Ascending aorta (tissue), 2 donors: ENCODE measurements around the gene TMEM92. TPM values are rescaled to one million over a fixed set of nuclear protein-coding genes. Genes with fewer than 3 reads are reported as not detected.

Experiments used
- DNase-seq, 2 donors: peaks; one replicate each; pipeline ENCODE4 v3.0.0-alpha.2; 2019; ENCODE audit warnings: low spot score in 2 of 2
- H3K27ac ChIP-seq, 2 donors: fragments of 200-600 bp; sonication (generic); one replicate each; pipeline ENCODE4 v1.5.1; 2016 to 2017; ENCODE audit warnings: mild to moderate bottlenecking in 1 of 2
- H3K27me3 ChIP-seq: fragments of 200-600 bp; sonication (generic); one replicate; pipeline ENCODE4 v1.5.1; 2017
- H3K36me3 ChIP-seq, 2 donors: fragments of 200-600 bp; sonication (generic); one replicate each; pipeline ENCODE4 v1.5.1; 2016
- H3K4me1 ChIP-seq, 2 donors: fragments of 200-600 bp; sonication (generic); one replicate each; pipeline ENCODE4 v1.5.1; 2016 to 2017; ENCODE audit warnings: mild to moderate bottlenecking in 1 of 2
- H3K4me3 ChIP-seq, 2 donors: fragments of 200-600 bp; sonication (generic); one replicate each; pipeline ENCODE4 v1.5.1; 2016 to 2017; ENCODE audit warnings: mild to moderate bottlenecking in 1 of 2
- H3K9me3 ChIP-seq, 2 donors: fragments of 200-600 bp; sonication (generic); one replicate each; pipeline ENCODE4 v1.5.1; 2016
- intact Hi-C: fragments of 100-400 bp; cut with DNase I; formaldehyde crosslinking; loops from one replicate; pipeline ENCODE4 v1.15.1; 2023
- total RNA-seq: library from RNA; depleted of rRNA; stranded (reverse); fragments of >200 nt; gene quantifications from one replicate; pipeline ENCODE4 v1.1.0, GENCODE V29; 2016
- TF ChIP-seq, protein P1 (sequence below), 3 experiments: fragments of 200-600 bp in 2 of 3; fragments of 450-650 bp in 1 of 3; sonication (generic) in 2 of 3; IDR thresholded peaks; one replicate each; pipeline ENCODE4 v1.5.1; 2016 to 2019; ENCODE audit warnings: antibody characterized with exemption in 3 of 3, mild to moderate bottlenecking in 1 of 3, moderate library complexity in 1 of 3

Gene TMEM92
- total RNA-seq, 1 donor from 2014 or later: not detected

- Histone ChIP-seq H3K4me3 (no peak overlapping the region), H3K27me3 (no peaks in the 10 kb centered on the region), H3K36me3 (no peaks in the 10 kb centered on the region), H3K27ac (peak overlapping the region; percentile 18 to 35), H3K9me3 (no peaks in the 10 kb centered on the region), H3K4me1 (peaks cover 36 to 49% of the 10 kb centered on the region in 2 donors)
- TF ChIP-seq, protein P1, sequence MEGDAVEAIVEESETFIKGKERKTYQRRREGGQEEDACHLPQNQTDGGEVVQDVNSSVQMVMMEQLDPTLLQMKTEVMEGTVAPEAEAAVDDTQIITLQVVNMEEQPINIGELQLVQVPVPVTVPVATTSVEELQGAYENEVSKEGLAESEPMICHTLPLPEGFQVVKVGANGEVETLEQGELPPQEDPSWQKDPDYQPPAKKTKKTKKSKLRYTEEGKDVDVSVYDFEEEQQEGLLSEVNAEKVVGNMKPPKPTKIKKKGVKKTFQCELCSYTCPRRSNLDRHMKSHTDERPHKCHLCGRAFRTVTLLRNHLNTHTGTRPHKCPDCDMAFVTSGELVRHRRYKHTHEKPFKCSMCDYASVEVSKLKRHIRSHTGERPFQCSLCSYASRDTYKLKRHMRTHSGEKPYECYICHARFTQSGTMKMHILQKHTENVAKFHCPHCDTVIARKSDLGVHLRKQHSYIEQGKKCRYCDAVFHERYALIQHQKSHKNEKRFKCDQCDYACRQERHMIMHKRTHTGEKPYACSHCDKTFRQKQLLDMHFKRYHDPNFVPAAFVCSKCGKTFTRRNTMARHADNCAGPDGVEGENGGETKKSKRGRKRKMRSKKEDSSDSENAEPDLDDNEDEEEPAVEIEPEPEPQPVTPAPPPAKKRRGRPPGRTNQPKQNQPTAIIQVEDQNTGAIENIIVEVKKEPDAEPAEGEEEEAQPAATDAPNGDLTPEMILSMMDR (IDR thresholded peaks at IDR 0.05): no peak
- peak in 1 of 2 donors; percentile 45 for DNase-seq
- intact Hi-C loops: no loop called here
Measured at GRCh38 chr17:50263331-50264262, 10.7 kb upstream of the TMEM92 start.

DNA sequence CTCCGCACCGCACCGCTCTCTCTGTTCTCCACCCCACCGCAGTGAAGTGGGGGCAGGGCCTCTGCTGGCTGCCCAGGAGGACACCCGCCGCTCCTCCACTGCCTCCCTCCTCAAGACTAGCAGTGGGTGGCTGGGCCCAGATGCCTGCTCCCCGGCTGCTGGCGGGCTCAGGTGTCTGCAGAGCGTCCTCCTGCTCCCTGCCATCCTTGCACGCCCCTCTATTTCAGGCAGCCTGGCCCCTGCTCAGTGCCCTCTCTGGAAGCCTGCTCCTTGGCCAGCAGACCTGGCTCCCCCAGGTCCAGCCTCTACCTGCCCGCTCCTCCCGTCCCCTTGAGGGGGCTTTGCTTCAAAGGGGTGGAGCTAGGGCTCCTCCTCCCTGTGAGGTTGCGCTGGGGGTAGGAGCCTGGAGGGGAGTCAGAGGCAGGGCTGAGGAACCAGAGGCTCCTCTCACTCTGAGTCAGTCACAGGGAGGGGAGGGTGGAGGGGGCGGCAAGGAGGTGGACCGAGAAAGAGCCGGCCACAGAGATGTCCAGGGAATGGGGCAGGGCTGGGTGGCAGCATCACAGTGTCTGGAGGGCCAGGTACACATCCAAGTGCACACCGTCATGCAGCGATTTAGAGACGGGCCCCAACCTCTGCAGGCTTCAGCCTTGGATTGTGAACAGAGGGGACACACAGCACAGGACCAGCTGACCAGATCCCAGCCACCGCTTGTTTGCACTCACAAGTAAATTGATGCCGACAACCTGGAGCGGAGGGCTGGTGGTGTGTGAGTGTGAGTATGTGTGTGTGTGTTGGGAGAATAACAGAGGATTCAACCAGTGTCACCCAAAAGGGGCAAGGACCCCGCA is 9.8 kb upstream of the TMEM92 start:
- TF ChIP-seq, protein P1 (IDR thresholded peaks at IDR 0.05): no peak
- H3K4me3 ChIP-seq: no peak overlapping the region
- intact Hi-C loops: no loop called here
- H3K4me1 ChIP-seq: peaks cover 31 to 42% of the 10 kb centered on the region in 2 donors
- no peaks in the 10 kb centered on the region for H3K36me3 ChIP-seq
- no peaks in the 10 kb centered on the region for H3K9me3 ChIP-seq
- DNase-seq: peak in 1 of 2 donors; percentile 76
- peak overlapping the region; percentile 18 to 62 for H3K27ac ChIP-seq
- no peaks in the 10 kb centered on the region for H3K27me3 ChIP-seq

DNA sequence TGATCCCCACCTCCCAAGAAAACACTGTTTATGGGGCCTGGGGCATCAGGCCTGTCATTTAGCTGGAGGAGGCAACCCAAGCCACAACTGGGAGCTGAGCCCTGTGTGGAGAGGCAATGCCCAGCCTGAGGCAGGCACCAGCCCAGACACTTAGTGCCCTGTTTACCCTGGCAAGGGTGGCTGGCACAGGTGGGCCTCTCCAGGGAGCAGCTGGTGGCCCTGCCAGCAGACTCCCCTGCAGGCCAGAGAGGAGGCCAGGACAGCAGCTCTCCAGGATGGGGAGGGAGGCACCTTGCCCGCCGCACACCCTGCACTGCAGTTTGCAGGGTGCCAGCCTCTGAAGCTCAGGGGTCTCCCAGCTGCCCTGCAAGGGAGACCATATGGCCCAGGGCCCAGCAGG is 9.1 kb upstream of the TMEM92 start:
- peak overlapping the region in 1 of 2 donors; percentile 62 for H3K27ac ChIP-seq
- H3K27me3 ChIP-seq: no peaks in the 10 kb centered on the region
- TF ChIP-seq, protein P1 (IDR thresholded peaks at IDR 0.05): no peak
- H3K9me3 ChIP-seq: no peaks in the 10 kb centered on the region
- no peaks in the 10 kb centered on the region for H3K36me3 ChIP-seq
- no peak overlapping the region for H3K4me3 ChIP-seq
- intact Hi-C loops: no loop called here
- peaks cover 29 to 38% of the 10 kb centered on the region in 2 donors for H3K4me1 ChIP-seq
- DNase-seq: peak in 1 of 2 donors; percentile 67

- Histone ChIP-seq H3K9me3 (no peaks in the 10 kb centered on the region), H3K27ac (peak overlapping the region; percentile 32 to 62), H3K27me3 (no peaks in the 10 kb centered on the region), H3K4me1 (peaks cover 29 to 42% of the 10 kb centered on the region in 2 donors), H3K4me3 (no peak overlapping the region), H3K36me3 (no peaks in the 10 kb centered on the region)
- TF ChIP-seq, protein P1 (IDR thresholded peaks at IDR 0.05): no peak
- peak in 1 of 2 donors; percentile 38 for DNase-seq
- intact Hi-C loops: no loop called here
Measured at GRCh38 chr17:50265690-50266315, 8.5 kb upstream of the TMEM92 start.

GRCh38 chr17:50266384-50267073 is 7.7 kb upstream of the TMEM92 start:
- H3K4me1 ChIP-seq: peaks cover 29 to 42% of the 10 kb centered on the region in 2 donors
- H3K9me3 ChIP-seq: no peaks in the 10 kb centered on the region
- H3K27ac ChIP-seq: peak overlapping the region; percentile 32 to 49
- TF ChIP-seq, protein P1 (IDR thresholded peaks at IDR 0.05): peak in 1 of 3 experiments; percentile 19
- H3K27me3 ChIP-seq: no peaks in the 10 kb centered on the region
- H3K36me3 ChIP-seq: no peaks in the 10 kb centered on the region
- peak in 1 of 2 donors; percentile 82 for DNase-seq
- H3K4me3 ChIP-seq: peak overlapping the region in 1 of 2 donors; percentile 37
- intact Hi-C loops: no loop called here
